Retinal pigment epithelial cell (primary cell): ENCODE measurements around the gene NTRK3.

Experiments
- DNase-seq: peaks from one replicate; pipeline ENCODE4 v3.0.0-alpha.2; 2010; ENCODE audit warnings: low read depth
- H3K4me3 ChIP-seq: 2 replicates; pipeline ENCODE4 v1.5.1; 2011; ENCODE audit warnings: mild to moderate bottlenecking, low read length, control low read depth, moderate library complexity
- TF ChIP-seq, protein P1 (sequence below): conservative IDR thresholded peaks from 2 replicates; pipeline ENCODE4 v1.5.1; 2011; ENCODE audit warnings: low read depth, low read length, control low read depth, inconsistent platforms

The NTRK3 gene

DNA sequence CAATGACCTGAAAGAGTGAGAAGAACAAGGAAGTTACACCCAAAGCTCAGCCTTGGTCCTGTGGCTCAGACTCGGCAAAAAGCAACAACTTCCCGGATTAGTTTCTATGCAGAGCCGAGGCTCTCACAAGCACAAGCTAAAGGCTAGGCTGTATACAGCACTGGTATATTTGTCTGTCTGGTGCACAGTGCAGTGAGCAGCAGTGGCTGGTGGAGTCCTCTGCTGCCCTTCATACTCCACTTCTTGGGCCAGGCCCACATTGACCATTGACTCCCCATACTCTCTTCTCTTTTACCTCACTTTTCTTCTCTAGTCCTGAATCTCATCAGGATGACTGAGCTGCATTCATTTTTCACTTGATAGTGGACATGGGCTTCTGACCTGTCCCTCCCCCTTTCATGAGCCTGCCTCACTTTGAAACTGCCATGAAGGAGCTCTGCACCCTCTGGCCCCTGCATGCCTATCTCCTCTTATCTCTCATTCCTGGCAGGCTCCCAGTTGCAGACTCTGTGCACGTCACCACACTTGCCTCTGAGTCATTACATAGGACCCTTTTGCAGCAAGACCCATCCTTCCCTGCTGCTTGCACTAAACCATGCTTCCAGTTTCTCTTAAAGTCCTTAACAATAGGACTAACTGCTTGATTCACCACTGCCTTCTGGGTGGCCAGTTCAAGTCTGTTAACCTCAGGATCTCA lies 379.3 kb downstream of the NTRK3 start:
- TF ChIP-seq, protein P1, sequence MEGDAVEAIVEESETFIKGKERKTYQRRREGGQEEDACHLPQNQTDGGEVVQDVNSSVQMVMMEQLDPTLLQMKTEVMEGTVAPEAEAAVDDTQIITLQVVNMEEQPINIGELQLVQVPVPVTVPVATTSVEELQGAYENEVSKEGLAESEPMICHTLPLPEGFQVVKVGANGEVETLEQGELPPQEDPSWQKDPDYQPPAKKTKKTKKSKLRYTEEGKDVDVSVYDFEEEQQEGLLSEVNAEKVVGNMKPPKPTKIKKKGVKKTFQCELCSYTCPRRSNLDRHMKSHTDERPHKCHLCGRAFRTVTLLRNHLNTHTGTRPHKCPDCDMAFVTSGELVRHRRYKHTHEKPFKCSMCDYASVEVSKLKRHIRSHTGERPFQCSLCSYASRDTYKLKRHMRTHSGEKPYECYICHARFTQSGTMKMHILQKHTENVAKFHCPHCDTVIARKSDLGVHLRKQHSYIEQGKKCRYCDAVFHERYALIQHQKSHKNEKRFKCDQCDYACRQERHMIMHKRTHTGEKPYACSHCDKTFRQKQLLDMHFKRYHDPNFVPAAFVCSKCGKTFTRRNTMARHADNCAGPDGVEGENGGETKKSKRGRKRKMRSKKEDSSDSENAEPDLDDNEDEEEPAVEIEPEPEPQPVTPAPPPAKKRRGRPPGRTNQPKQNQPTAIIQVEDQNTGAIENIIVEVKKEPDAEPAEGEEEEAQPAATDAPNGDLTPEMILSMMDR, result no peak
- peak; percentile 74 for DNase-seq
- no peak overlapping the region for H3K4me3 ChIP-seq

- TF ChIP-seq, protein P1, result no peak
- H3K4me3 ChIP-seq, result no peak overlapping the region
- peak; percentile 29 for DNase-seq
Measured at GRCh38 chr15:87874896-87875711, 381.4 kb downstream of the NTRK3 start.

DNA sequence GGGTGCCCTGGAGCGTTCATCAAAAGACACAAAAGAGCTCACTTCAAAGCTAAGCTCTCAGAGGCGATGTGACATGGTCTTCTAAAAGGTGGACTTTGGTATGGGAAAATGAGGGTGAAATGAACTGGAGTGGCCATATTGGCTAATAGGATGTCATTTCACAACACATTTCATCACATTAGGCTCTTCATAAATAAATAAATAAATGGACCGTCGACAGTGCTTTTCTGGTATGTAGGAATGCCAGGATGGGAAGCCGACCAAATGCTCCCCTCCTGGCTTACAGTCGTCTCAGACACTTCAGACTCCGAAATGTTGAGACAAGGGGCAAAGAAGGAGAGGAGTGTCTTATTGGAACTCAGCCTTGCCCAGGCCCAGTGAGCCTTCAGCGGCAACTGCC lies 383.0 kb downstream of the NTRK3 start:
- TF ChIP-seq, protein P1, result no peak
- H3K4me3 ChIP-seq, result no peak overlapping the region
- DNase-seq, result no peak

DNA sequence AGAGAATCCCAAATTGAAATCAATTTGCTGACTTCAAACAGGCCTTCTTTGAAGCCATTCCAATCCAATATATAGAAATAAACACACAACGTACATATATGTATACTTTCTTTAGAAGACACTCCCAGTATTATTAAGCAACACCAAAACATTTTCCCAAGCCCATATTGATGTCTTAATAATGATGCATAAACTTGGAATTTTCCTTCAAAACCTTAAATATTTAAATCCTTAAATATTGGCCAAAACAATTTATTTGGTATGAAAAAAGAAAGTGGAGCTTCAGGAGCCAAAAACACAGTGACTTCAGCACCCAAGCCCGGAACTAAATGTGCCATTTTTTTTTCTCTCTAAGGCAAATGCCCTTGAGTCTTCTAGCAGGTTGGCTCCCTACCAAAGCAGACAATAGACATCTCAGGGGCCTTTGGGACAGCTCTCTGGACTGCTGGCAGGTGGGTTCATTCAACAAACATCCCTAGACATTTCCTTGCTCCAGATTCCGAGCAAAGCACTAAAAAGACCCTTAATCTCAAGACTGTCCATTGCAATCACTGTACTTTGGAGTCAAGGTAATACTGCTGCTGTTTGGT lies 384.7 kb downstream of the NTRK3 start:
- TF ChIP-seq, protein P1, result no peak
- H3K4me3 ChIP-seq, result no peak overlapping the region
- no peak for DNase-seq

GRCh38 chr15:87871258-87871681 lies 385.3 kb downstream of the NTRK3 start:
- TF ChIP-seq, protein P1, result no peak
- no peak for DNase-seq
- H3K4me3 ChIP-seq, result no peak overlapping the region

GRCh38 chr15:87866961-87867360 lies 389.6 kb downstream of the NTRK3 start:
- TF ChIP-seq, protein P1, result no peak
- no peak overlapping the region for H3K4me3 ChIP-seq
- no peak for DNase-seq
